NCI-H345 treated with DMSO at 0.1 percent for 48 hours (cell line): ENCODE data around the gene HDAC4.
"Not testable (repeated sequence)": the region's sequence is repeated elsewhere in the genome, so short reads cannot be mapped to it uniquely, and the experiment has no call there.

ENCODE experiments used
- DNase-seq: peaks from one replicate; lab custom pipeline; 2025; ENCODE audit not compliant: unreplicated experiment; lab: John Stamatoyannopoulos, UW

Gene HDAC4

GRCh38 chr2:239180526-239181073 is 220.2 kb downstream of the HDAC4 start:
- DNase-seq: no peak

- no peak for DNase-seq
These were observed 220.9 kb downstream of the HDAC4 start for GRCh38 chr2:239179851-239180371.

GRCh38 chr2:239178954-239179353 is 221.9 kb downstream of the HDAC4 start:
- DNase-seq: no peak

DNA sequence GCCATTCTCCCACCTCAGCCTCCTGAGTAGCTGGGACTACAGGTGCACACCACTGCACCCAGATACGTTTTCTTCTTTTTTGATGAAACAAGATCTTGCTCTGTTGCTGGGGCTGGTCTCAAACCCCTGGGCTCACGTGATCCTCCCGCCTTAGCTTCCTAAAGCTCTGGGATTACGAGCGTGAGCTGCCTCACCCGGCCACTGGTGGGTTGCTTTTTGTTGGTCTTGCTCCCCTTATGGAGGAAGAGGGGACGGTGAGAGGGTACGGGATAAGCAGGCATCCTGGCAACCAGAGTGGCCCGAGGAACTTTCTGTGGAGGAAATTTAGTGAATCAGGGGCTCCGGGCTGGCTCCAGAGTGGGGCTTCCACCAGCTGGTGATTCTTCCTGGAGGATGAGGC is 222.3 kb downstream of the HDAC4 start:
- no peak for DNase-seq

- DNase-seq: no peak
These were observed 222.9 kb downstream of the HDAC4 start for GRCh38 chr2:239177908-239178307.

DNA sequence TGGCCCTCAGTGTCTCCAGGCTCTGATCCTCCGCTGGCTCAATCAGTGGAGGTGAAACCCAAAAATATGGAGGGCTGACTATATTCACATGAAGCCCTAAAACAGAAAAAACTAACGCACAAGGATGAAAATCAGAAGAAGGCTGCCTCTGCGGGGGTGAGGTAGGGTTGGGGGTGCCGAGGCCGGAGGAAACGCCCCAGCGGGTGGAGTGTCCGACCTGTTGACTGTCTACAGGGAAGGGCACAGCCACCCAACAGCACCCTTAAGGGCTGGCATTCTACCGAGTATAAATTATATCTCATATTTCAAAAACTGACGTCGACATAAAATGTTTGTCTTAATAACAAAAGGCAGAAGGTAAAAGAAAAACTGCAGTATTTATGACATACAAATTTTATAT is 223.5 kb downstream of the HDAC4 start:
- no peak for DNase-seq

GRCh38 chr2:239176138-239176803 is 224.5 kb downstream of the HDAC4 start:
- not testable (repeated sequence) for DNase-seq

GRCh38 chr2:239175181-239175580 is 225.6 kb downstream of the HDAC4 start:
- DNase-seq: no peak

GRCh38 chr2:239173301-239173700 is 227.5 kb downstream of the HDAC4 start:
- no peak for DNase-seq

DNA sequence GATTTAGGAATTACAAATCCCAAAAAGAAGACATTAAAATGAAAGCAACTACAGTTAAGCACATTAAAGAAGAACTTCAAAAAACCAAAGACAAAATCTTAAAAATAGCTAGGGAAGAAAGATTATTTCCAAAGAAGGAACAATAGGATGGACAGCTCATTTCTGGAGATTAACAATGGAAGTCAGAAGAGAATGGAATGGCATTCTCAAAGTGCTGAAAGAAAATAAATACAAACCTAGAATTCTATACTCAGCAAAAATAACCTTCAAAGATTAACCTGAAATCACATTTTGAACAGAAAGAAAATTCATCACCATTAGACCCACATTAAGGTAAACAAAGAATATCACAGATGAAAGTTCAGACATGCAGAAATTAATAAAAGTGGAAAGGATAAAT is 229.2 kb downstream of the HDAC4 start:
- no peak for DNase-seq

DNA sequence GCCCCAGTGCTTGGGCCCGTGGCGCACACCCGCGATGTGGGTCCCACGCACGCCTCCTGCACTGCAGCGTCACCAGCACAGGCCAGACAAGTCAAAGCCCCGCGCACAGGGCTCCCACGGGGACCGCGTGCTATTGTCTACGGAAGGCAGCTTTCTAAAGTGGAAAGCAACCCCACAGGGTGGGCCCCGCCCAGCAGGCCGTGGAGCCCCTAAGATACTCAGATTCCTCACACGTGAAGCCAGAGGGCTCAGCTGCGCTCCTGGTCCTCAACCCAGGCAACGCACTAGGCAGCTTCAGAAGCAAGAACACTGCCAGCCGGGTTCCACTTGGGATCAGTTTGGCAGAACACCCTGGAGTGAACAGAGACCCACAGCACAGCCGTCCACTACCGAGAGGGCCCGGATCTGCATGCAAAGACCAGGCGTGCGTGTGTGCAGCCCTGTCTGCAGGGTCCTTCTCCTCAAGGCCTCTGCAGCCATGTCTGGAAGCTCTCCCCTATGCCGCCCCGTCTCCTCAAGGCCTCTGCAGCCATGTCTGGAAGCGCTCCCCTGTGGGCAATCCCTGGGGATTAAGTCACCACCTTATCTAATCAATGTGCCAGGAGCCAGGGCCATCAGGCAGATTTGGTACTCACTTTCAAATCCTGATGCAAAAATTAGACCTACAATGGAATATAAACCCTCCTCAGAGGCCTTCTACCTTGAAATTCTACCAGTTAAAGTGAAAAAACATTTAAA is 231.3 kb downstream of the HDAC4 start:
- no peak for DNase-seq

GRCh38 chr2:239168575-239168974 is 232.2 kb downstream of the HDAC4 start:
- DNase-seq: no peak

DNA sequence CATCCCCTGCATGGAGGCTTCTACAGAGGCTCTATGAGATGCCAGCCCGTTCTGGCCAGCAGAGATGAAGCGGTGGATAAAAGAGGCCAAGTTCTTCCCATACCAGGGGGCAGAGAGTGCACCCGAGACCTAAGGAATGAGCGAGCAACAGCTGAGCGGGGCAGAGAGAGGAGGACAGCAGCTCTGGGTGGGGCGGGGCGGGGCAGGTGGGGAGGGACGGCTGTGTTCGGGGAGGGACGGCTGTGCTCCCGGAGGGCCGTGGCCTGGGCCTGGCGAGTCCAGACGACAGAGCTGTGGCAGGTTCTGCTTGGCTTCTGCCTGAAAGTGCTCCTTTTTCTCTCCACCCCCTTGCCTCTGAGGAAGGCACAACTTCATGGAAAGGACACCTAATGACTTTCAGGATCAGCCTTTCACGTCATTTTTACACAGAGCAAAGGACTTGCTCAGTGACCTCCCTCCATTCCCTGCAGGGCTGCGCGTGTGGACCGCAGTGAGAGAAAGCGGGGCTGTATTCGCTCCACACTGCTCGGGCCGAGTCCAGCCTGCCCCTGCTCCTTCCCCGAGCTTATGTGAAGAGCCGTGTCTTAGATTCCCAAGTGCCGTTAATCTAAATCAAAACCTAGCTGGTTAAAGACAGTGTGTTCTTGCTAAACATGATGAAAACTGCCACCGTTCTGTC is 232.9 kb downstream of the HDAC4 start:
- no peak for DNase-seq

DNA sequence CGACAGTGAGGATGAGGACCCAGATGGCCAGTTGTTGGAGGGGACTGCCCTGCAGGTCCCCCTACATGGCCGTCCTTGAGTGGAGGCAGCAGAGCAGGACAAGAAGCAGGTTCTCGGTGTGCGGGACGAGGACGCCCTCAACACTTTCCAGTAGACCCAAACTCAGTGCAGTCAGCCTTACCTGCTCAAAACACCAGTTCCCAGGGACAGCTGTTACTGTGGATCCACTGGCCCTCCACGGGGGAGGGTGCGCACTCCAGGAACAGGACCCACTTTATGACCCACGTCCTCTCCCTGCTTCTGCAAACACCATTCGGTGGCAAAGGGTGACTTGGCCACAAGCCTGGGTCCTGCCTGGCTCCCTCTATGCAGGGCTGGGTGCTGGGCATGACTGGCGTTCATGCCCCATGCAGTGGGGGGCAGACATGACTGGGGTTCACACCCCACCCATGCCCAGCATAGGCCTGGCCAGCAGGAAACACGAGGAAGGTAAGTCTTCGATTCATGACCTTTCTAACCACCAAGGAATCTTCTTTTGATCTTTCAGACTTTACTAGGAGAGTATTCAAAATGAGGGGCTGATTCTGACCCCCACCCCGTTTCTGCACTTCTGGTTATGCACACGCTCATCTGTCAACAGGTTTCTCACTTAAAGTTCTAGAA is 233.7 kb downstream of the HDAC4 start:
- no peak for DNase-seq

- no peak for DNase-seq
These were observed 234.5 kb downstream of the HDAC4 start for GRCh38 chr2:239166201-239166834.

DNA sequence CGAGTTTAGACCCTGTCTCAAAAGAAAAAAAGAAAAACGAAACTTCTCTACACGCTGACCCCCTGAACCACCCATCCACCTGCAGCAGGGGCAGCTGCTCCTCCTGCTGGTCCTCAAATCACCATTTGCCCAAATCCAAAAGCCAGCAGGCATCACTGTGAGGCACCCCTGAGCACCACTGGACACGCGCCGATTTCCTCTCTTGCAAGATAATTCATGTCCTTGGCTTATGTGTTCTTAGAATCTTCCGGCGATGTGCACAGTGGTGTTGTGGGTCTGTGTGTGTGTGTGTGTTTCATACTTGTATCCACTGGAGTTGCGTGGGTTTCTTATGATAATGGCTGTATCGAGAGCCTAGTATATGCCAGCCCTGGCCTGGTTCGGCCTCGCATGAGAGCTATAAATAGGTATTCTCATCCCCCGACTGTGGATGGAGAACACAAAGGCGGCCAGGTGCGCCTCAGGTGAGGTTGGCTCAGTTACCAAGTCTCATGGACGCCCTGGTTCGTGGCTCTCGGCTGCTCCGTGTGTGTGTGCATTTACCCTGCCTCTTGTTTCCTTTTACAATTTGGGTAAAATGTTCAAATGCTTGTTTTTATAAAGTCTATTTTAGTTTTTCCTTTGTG is 235.5 kb downstream of the HDAC4 start:
- DNase-seq: no peak

GRCh38 chr2:239164335-239164871 is 236.4 kb downstream of the HDAC4 start:
- DNase-seq: no peak

GRCh38 chr2:239163688-239164334 is 237.0 kb downstream of the HDAC4 start:
- no peak for DNase-seq

DNA sequence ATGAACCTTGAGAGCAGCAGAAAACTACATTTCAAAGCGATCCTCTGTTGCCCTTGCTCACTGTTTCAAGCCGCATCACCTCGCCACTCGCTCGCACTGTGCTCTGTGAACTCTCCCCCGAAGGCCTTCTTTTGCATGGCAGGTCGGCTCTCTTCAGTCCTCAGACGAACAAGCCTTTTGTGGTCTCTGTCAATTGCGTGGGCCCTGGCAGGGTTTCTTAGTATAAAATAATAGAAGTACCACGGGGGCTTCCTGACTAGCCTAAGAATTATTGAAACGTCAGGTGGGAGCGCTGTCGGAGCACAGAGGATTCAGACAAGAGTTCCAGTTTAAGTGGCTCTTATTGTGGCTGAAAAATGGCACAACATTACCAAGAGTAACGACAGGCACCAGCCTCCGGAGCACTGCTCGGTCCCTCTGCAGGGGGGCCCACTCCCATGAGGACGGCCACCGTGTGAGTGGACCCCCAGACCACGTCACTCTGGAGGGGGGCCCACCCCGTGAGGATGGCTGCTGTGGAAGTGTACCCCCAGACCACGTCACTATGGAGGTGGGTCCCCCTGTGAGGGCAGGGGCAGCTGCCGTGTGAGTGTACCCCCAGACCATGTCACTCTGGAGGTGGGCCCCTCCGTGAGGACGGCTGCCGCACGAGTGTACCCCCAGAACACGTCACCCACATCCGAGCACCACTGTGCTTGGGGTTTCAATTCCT is 237.7 kb downstream of the HDAC4 start:
- no peak for DNase-seq
